OCI-LY7 (cell line): ENCODE data around the gene MPRIP.

Source experiments
- EZH2phosphoT487 ChIP-seq: fragments of 200-600 bp; sonication (generic); IDR thresholded peaks from 2 replicates; pipeline ENCODE4 v1.6.1; 2018; ENCODE audit warnings: low read depth, borderline replicate concordance, mild to moderate bottlenecking, mixed run types, antibody characterized with exemption, low read length, moderate library complexity, mixed read lengths
- TF ChIP-seq, protein P1 (sequence below): fragments of 200-600 bp; sonication (generic); conservative IDR thresholded peaks from 2 replicates; pipeline ENCODE4 v1.5.1; 2014; ENCODE audit warnings: mild to moderate bottlenecking, antibody characterized with exemption, low read length, moderate library complexity, mixed read lengths

DNA sequence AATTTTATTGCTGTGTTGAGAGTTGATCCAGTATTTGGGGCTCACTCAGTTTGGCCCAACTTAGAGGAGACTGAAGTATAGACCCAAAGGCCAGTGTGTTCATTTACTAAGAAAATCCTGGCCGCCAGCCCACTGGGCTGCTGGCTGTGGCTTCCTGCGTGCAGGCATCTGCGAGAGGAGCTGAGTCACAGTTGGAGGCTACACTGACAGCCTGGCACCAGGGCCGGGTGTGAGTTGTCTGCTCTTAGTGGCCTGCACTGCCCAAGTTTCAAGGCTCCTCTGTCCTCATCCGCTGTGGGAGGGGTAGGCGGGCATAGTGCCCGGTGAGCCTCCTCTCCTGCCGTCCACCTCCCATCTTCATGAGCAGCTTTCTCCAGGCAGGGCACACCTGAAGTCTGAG is 109.7 kb downstream of the MPRIP start:
- TF ChIP-seq, protein P1, sequence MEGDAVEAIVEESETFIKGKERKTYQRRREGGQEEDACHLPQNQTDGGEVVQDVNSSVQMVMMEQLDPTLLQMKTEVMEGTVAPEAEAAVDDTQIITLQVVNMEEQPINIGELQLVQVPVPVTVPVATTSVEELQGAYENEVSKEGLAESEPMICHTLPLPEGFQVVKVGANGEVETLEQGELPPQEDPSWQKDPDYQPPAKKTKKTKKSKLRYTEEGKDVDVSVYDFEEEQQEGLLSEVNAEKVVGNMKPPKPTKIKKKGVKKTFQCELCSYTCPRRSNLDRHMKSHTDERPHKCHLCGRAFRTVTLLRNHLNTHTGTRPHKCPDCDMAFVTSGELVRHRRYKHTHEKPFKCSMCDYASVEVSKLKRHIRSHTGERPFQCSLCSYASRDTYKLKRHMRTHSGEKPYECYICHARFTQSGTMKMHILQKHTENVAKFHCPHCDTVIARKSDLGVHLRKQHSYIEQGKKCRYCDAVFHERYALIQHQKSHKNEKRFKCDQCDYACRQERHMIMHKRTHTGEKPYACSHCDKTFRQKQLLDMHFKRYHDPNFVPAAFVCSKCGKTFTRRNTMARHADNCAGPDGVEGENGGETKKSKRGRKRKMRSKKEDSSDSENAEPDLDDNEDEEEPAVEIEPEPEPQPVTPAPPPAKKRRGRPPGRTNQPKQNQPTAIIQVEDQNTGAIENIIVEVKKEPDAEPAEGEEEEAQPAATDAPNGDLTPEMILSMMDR: no peak
- no peak for TF ChIP-seq EZH2phosphoT487
